Neuron (in vitro differentiated cells): ENCODE results near the gene COL17A1.

Experiments
- H2AFZ ChIP-seq: one replicate; pipeline ENCODE4 v1.6.1; 2013; ENCODE audit warnings: low read depth, mild to moderate bottlenecking, inconsistent platforms, low read length, moderate library complexity
- H3K27me3 ChIP-seq: one replicate; pipeline ENCODE4 v1.6.1; 2013; ENCODE audit warnings: low read length; ENCODE audit not compliant: insufficient read depth
- H3K36me3 ChIP-seq: one replicate; pipeline ENCODE4 v1.6.1; 2013; ENCODE audit warnings: low read length; ENCODE audit not compliant: insufficient read depth
- H3K4me1 ChIP-seq: one replicate; pipeline ENCODE4 v1.6.1; 2013; ENCODE audit warnings: low read length; ENCODE audit not compliant: insufficient read depth
- H3K4me3 ChIP-seq: 2 replicates; pipeline ENCODE4 v1.5.1; 2013; ENCODE audit warnings: mild to moderate bottlenecking, low read length, moderate library complexity
- H3K9me3 ChIP-seq: one replicate; pipeline ENCODE4 v1.6.1; 2013; ENCODE audit warnings: low read length

COL17A1 gene

GRCh38 chr10:104013489-104013888 lies 72.2 kb downstream of the COL17A1 start:
- no peaks in the 10 kb centered on the region for H3K4me1 ChIP-seq
- H3K4me3 ChIP-seq: no peak overlapping the region
- H3K36me3 ChIP-seq: peaks cover 16% of the 10 kb centered on the region
- no peaks in the 10 kb centered on the region for H3K9me3 ChIP-seq
- no peak overlapping the region for H2AFZ ChIP-seq
- no peaks in the 10 kb centered on the region for H3K27me3 ChIP-seq

GRCh38 chr10:104011904-104012303 lies 73.8 kb downstream of the COL17A1 start:
- Histone ChIP-seq H2AFZ (no peak overlapping the region), H3K4me1 (no peaks in the 10 kb centered on the region), H3K9me3 (no peaks in the 10 kb centered on the region), H3K36me3 (peaks cover 19% of the 10 kb centered on the region), H3K27me3 (no peaks in the 10 kb centered on the region), H3K4me3 (no peak overlapping the region)

DNA sequence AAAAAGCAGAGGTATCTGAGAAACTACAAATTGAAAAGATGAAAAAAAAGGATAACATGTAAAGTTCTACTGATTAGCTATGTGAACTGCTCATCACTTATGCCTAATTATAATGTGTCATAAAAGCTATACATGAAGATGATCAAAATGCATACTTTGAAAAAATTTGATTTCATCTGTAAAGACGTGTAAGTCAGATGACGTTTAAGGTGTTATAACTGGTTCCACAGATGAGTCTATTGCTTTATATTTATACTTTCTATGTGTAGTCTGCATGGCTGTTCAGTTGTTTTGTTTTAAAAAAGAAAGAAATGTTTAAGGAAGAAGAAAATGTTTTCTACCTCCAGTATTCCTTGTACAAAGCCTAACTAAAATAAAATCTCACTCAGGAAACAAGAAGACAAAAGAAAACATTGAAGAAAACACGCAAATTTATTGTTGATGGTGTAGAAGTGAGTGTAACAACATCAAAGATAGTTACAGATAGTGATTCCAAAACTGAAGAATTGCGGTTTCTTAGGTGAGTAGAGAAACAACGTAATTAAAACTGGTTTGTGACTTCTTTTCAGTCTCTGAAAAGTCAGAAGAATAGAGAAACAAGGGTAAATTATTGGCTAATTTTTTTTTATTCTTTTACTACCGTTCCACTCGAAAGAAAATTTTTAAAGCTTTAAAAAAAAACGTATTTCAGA lies 80.4 kb downstream of the COL17A1 start:
- no peaks in the 10 kb centered on the region for H3K4me1 ChIP-seq
- H3K9me3 ChIP-seq: no peaks in the 10 kb centered on the region
- peaks cover 56% of the 10 kb centered on the region for H3K36me3 ChIP-seq
- no peaks in the 10 kb centered on the region for H3K27me3 ChIP-seq
- no peak overlapping the region for H2AFZ ChIP-seq
- no peak overlapping the region for H3K4me3 ChIP-seq

- Histone ChIP-seq H3K4me1 (no peaks in the 10 kb centered on the region), H3K27me3 (no peaks in the 10 kb centered on the region), H2AFZ (no peak overlapping the region), H3K9me3 (no peaks in the 10 kb centered on the region), H3K36me3 (peaks cover 53% of the 10 kb centered on the region), H3K4me3 (no peak overlapping the region)
Observed at GRCh38 chr10:104002911-104003310, 82.8 kb downstream of the COL17A1 start.

- Histone ChIP-seq H2AFZ (no peak overlapping the region), H3K4me1 (no peaks in the 10 kb centered on the region), H3K4me3 (no peak overlapping the region), H3K36me3 (peaks cover 40% of the 10 kb centered on the region), H3K9me3 (no peaks in the 10 kb centered on the region), H3K27me3 (no peaks in the 10 kb centered on the region)
Observed at GRCh38 chr10:103998805-103999204, 86.9 kb downstream of the COL17A1 start.

DNA sequence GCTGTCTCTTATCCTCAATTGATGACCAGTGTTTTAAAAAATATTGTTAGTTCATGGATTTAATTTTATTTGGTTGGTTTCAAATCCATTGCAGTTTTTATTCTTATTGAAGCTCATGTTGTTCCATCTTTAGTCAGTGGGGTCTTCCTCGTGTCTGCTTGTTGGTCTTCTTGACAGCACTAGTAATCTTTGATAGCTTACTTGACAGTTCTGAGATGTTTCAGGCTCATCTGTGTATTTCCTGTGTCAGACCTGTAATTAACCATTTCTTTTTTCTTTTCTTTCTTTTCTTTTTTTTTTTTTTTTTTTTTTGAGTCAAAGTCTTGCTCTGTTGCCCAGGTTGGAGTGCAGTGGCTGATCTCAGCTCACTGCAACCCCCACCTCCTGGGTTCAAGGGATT lies 90.5 kb downstream of the COL17A1 start:
- peaks cover 18% of the 10 kb centered on the region for H3K36me3 ChIP-seq
- no peaks in the 10 kb centered on the region for H3K27me3 ChIP-seq
- H3K4me3 ChIP-seq: no peak overlapping the region
- H3K4me1 ChIP-seq: no peaks in the 10 kb centered on the region
- no peaks in the 10 kb centered on the region for H3K9me3 ChIP-seq
- H2AFZ ChIP-seq: no peak overlapping the region

DNA sequence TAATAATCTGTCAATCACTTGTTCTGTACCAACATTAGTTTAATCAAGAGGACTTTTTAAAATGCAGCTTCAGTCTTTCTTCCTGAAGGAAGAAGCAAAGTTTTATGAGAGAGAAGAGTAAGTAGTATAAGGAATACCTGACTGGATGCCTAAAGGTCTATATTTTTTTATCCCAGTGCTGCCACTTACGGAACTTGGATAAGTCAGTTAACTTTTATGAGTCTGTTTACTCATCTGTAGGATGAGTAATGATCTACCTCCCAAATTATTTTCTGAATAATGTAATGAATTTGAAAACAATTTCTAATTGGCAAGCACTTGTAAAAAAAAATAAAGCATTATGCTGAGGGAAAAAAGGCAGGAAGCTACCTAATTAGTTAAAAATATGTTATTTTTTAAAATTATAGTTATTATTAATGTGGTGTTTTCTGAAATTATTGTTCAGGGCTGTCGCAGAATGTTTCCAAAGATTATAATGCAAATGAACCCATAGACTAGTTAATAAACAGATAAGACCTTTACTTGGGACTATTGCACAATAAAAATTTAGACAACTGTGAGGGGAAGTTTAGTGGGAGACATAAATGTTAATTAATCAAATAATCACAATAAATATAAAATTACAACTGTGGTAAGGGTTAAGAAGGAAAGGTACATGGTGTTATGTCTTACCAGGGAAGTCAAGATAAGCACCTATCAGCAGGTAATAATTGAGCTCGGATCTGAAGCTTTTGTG lies 94.1 kb downstream of the COL17A1 start:
- no peaks in the 10 kb centered on the region for H3K27me3 ChIP-seq
- no peak overlapping the region for H2AFZ ChIP-seq
- no peaks in the 10 kb centered on the region for H3K9me3 ChIP-seq
- no peaks in the 10 kb centered on the region for H3K4me1 ChIP-seq
- H3K4me3 ChIP-seq: no peak overlapping the region
- peaks cover 4% of the 10 kb centered on the region for H3K36me3 ChIP-seq

DNA sequence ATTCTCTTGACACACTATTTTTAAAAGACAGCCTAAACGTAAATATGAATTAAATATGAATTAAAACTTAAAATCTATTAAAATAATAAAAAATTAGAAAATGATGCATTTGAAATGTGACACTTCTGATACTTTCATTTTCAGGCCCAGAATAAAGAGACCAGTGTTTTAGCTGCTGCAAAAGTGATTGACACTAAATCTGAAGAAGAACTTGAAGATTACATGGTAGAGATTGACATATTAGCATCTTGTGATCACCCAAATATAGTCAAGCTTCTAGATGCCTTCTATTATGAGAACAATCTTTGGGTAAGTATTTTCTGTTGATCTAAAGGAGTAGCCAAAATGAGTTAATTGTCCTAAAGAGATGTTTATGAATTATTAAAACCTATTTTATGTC lies 95.1 kb downstream of the COL17A1 start:
- no peaks in the 10 kb centered on the region for H3K9me3 ChIP-seq
- H3K27me3 ChIP-seq: no peaks in the 10 kb centered on the region
- H3K4me1 ChIP-seq: no peaks in the 10 kb centered on the region
- H2AFZ ChIP-seq: no peak overlapping the region
- no peak overlapping the region for H3K4me3 ChIP-seq
- H3K36me3 ChIP-seq: peaks cover 4% of the 10 kb centered on the region

GRCh38 chr10:103990121-103990520 lies 95.6 kb downstream of the COL17A1 start:
- H3K36me3 ChIP-seq: peaks cover 4% of the 10 kb centered on the region
- H3K27me3 ChIP-seq: no peaks in the 10 kb centered on the region
- H3K9me3 ChIP-seq: no peaks in the 10 kb centered on the region
- H3K4me1 ChIP-seq: no peaks in the 10 kb centered on the region
- no peak overlapping the region for H2AFZ ChIP-seq
- no peak overlapping the region for H3K4me3 ChIP-seq

GRCh38 chr10:103986360-103986759 lies 99.3 kb downstream of the COL17A1 start:
- no peak overlapping the region for H3K4me3 ChIP-seq
- H3K4me1 ChIP-seq: no peaks in the 10 kb centered on the region
- H3K9me3 ChIP-seq: no peaks in the 10 kb centered on the region
- no peak overlapping the region for H2AFZ ChIP-seq
- no peaks in the 10 kb centered on the region for H3K27me3 ChIP-seq
- H3K36me3 ChIP-seq: no peaks in the 10 kb centered on the region

GRCh38 chr10:103985726-103986125 lies 100.0 kb downstream of the COL17A1 start:
- Histone ChIP-seq H3K4me1 (no peaks in the 10 kb centered on the region), H2AFZ (no peak overlapping the region), H3K4me3 (no peak overlapping the region), H3K27me3 (no peaks in the 10 kb centered on the region), H3K36me3 (no peaks in the 10 kb centered on the region), H3K9me3 (no peaks in the 10 kb centered on the region)

DNA sequence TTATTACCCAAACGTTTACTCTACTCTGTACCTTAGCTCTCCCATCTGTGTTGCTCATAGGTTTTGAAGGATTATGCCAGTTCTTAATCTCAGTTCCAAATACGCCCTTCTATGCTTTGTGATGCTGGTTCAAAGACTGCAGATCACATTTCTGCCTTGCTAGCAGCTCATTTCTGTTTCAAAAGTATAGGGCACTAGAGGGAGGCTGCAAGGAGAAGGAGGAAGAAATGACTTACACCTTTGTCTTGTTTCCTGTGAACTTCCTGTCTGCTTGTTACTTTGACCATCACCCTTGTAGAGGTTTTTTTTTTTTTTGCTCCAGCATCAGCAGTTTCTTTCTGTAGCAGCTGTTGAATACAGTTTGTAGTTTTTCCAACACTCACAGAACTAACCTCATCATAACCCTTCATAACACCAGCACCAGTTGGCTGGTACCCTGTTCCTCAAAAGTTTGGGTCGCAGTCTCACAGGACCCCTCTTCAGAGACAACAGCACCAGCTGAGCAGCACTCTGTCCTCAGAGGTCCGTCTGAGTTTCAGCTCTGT lies 102.2 kb downstream of the COL17A1 start:
- Histone ChIP-seq H3K27me3 (no peaks in the 10 kb centered on the region), H2AFZ (no peak overlapping the region), H3K4me1 (no peaks in the 10 kb centered on the region), H3K4me3 (no peak overlapping the region), H3K36me3 (no peaks in the 10 kb centered on the region), H3K9me3 (no peaks in the 10 kb centered on the region)

DNA sequence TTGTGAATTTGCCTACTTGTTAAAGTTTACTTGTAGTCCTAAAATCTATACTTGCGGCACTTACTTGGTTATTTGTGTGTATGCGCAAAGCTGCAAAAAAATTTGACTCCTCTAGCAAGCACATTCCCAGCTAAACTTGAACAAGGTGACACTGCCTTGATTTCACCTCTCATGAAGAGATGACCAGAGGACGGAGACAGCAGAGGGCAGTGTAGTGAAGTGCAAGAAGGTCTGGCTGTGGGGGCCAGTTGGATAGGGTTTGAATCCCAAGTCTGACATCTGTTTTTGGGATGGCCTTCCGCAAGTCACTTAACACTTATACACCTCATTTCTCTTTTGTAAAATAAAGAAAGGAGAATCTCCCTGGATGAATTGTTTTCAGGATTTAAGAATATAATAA lies 103.0 kb downstream of the COL17A1 start:
- Histone ChIP-seq H3K4me3 (no peak overlapping the region), H3K27me3 (no peaks in the 10 kb centered on the region), H2AFZ (no peak overlapping the region), H3K36me3 (no peaks in the 10 kb centered on the region), H3K9me3 (no peaks in the 10 kb centered on the region), H3K4me1 (no peaks in the 10 kb centered on the region)
